Measurements from ENCODE around the gene TSPYL1.

DNA sequence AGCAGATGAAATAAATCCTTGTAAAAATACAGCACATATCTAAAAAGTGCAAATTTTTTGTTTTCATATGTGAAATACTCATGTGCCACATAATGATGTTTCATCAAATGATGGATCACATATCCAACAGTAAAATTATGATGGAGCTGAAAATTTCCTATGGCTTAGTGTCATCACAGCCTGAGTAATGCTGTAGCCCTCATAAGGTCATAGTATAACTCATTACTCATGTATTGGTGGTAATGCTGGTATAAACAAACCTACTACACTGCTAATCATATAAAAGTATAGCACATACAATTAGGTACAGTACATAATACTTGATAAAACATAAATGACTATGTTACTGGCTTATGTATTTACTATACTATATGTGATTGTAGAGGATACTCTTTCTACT is 12.9 kb downstream of the TSPYL1 start:
- TF ChIP-seq, protein P1, sequence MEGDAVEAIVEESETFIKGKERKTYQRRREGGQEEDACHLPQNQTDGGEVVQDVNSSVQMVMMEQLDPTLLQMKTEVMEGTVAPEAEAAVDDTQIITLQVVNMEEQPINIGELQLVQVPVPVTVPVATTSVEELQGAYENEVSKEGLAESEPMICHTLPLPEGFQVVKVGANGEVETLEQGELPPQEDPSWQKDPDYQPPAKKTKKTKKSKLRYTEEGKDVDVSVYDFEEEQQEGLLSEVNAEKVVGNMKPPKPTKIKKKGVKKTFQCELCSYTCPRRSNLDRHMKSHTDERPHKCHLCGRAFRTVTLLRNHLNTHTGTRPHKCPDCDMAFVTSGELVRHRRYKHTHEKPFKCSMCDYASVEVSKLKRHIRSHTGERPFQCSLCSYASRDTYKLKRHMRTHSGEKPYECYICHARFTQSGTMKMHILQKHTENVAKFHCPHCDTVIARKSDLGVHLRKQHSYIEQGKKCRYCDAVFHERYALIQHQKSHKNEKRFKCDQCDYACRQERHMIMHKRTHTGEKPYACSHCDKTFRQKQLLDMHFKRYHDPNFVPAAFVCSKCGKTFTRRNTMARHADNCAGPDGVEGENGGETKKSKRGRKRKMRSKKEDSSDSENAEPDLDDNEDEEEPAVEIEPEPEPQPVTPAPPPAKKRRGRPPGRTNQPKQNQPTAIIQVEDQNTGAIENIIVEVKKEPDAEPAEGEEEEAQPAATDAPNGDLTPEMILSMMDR (conservative IDR thresholded peaks at IDR 0.05), result no peak
- TF ChIP-seq EZH2 (IDR thresholded peaks at IDR 0.05; ENCODE audit: low read depth), result no peak
